ENCODE results near the gene PRAC2. TPM values are rescaled to one million over a fixed set of nuclear protein-coding genes. Genes with fewer than 3 reads are reported as not detected.

The PRAC2 gene
- polyA plus RNA-seq, 2 donors: 0.41 TPM; not detected in 1

GRCh38 chr17:48747445-48748363 is 24.7 kb downstream of the PRAC2 start:
- Histone ChIP-seq H3K9me3 (ENCODE audit: control insufficient read depth in 2 of 2, insufficient read depth in 1 of 2, low read depth in 1 of 2, low read length in 1 of 2) (peaks cover 0 to 5% of the 10 kb centered on the region in 2 donors), H3K27me3 (ENCODE audit: control insufficient read depth in 1 of 2, insufficient read depth in 2 of 2, low read length in 2 of 2) (peaks cover 13 to 56% of the 10 kb centered on the region in 2 donors), H3K27ac (ENCODE audit: low read depth in 2 of 2, low read length in 1 of 2) (no peak overlapping the region), H3K4me3 (ENCODE audit: low read depth in 1 of 2, low read length in 2 of 2) (no peak overlapping the region), H3K4me1 (ENCODE audit: control insufficient read depth in 2 of 2, insufficient read depth in 2 of 2, low read length in 1 of 2) (no peaks in the 10 kb centered on the region), H3K36me3 (ENCODE audit: control insufficient read depth in 2 of 2, insufficient read depth in 2 of 2, low read length in 1 of 2) (no peaks in the 10 kb centered on the region)
- WGBS, 2 donors: 12 to 15% methylated on average over 52 to 53 of the region's 53 CpGs

GRCh38 chr17:48748718-48749566 is 26.0 kb downstream of the PRAC2 start:
- peaks cover 0 to 7% of the 10 kb centered on the region in 2 donors for H3K9me3 ChIP-seq (ENCODE audit: control insufficient read depth in 2 of 2, insufficient read depth in 1 of 2, low read depth in 1 of 2, low read length in 1 of 2)
- H3K4me3 ChIP-seq (ENCODE audit: low read depth in 1 of 2, low read length in 2 of 2): no peak overlapping the region
- peaks cover 13 to 62% of the 10 kb centered on the region in 2 donors for H3K27me3 ChIP-seq (ENCODE audit: control insufficient read depth in 1 of 2, insufficient read depth in 2 of 2, low read length in 2 of 2)
- 31% methylated on average over 16 of the region's 16 CpGs for WGBS, 2 donors
- no peaks in the 10 kb centered on the region for H3K4me1 ChIP-seq (ENCODE audit: control insufficient read depth in 2 of 2, insufficient read depth in 2 of 2, low read length in 1 of 2)
- no peaks in the 10 kb centered on the region for H3K36me3 ChIP-seq (ENCODE audit: control insufficient read depth in 2 of 2, insufficient read depth in 2 of 2, low read length in 1 of 2)
- H3K27ac ChIP-seq (ENCODE audit: low read depth in 2 of 2, low read length in 1 of 2): no peak overlapping the region

GRCh38 chr17:48749621-48750553 is 26.9 kb downstream of the PRAC2 start:
- H3K27ac ChIP-seq (ENCODE audit: low read depth in 2 of 2, low read length in 1 of 2): no peak overlapping the region
- H3K27me3 ChIP-seq (ENCODE audit: control insufficient read depth in 1 of 2, insufficient read depth in 2 of 2, low read length in 2 of 2): peaks cover 7 to 66% of the 10 kb centered on the region in 2 donors
- peaks cover 0 to 8% of the 10 kb centered on the region in 2 donors for H3K9me3 ChIP-seq (ENCODE audit: control insufficient read depth in 2 of 2, insufficient read depth in 1 of 2, low read depth in 1 of 2, low read length in 1 of 2)
- H3K4me1 ChIP-seq (ENCODE audit: control insufficient read depth in 2 of 2, insufficient read depth in 2 of 2, low read length in 1 of 2): peaks cover 0 to 7% of the 10 kb centered on the region in 2 donors
- WGBS, 2 donors: 9 to 15% methylated on average over 32 of the region's 32 CpGs
- H3K36me3 ChIP-seq (ENCODE audit: control insufficient read depth in 2 of 2, insufficient read depth in 2 of 2, low read length in 1 of 2): no peaks in the 10 kb centered on the region
- H3K4me3 ChIP-seq (ENCODE audit: low read depth in 1 of 2, low read length in 2 of 2): no peak overlapping the region

GRCh38 chr17:48751172-48751571 is 28.2 kb downstream of the PRAC2 start:
- H3K27ac ChIP-seq (ENCODE audit: low read depth in 2 of 2, low read length in 1 of 2): no peak overlapping the region
- no peaks in the 10 kb centered on the region for H3K36me3 ChIP-seq (ENCODE audit: control insufficient read depth in 2 of 2, insufficient read depth in 2 of 2, low read length in 1 of 2)
- peaks cover 4 to 72% of the 10 kb centered on the region in 2 donors for H3K27me3 ChIP-seq (ENCODE audit: control insufficient read depth in 1 of 2, insufficient read depth in 2 of 2, low read length in 2 of 2)
- H3K4me1 ChIP-seq (ENCODE audit: control insufficient read depth in 2 of 2, insufficient read depth in 2 of 2, low read length in 1 of 2): peaks cover 0 to 7% of the 10 kb centered on the region in 2 donors
- WGBS, 2 donors: 2 to 5% methylated on average over 3 of the region's 3 CpGs
- no peak overlapping the region for H3K4me3 ChIP-seq (ENCODE audit: low read depth in 1 of 2, low read length in 2 of 2)
- peaks cover 0 to 8% of the 10 kb centered on the region in 2 donors for H3K9me3 ChIP-seq (ENCODE audit: control insufficient read depth in 2 of 2, insufficient read depth in 1 of 2, low read depth in 1 of 2, low read length in 1 of 2)

GRCh38 chr17:48751733-48752398 is 28.9 kb downstream of the PRAC2 start:
- H3K4me3 ChIP-seq (ENCODE audit: low read depth in 1 of 2, low read length in 2 of 2): no peak overlapping the region
- H3K9me3 ChIP-seq (ENCODE audit: control insufficient read depth in 2 of 2, insufficient read depth in 1 of 2, low read depth in 1 of 2, low read length in 1 of 2): peaks cover 0 to 8% of the 10 kb centered on the region in 2 donors
- H3K27ac ChIP-seq (ENCODE audit: low read depth in 2 of 2, low read length in 1 of 2): no peak overlapping the region
- peaks cover 0 to 7% of the 10 kb centered on the region in 2 donors for H3K4me1 ChIP-seq (ENCODE audit: control insufficient read depth in 2 of 2, insufficient read depth in 2 of 2, low read length in 1 of 2)
- H3K27me3 ChIP-seq (ENCODE audit: control insufficient read depth in 1 of 2, insufficient read depth in 2 of 2, low read length in 2 of 2): peaks cover 9 to 67% of the 10 kb centered on the region in 2 donors
- no peaks in the 10 kb centered on the region for H3K36me3 ChIP-seq (ENCODE audit: control insufficient read depth in 2 of 2, insufficient read depth in 2 of 2, low read length in 1 of 2)
- WGBS, 2 donors: 10% methylated on average over 13 of the region's 13 CpGs

- Histone ChIP-seq H3K27me3 (ENCODE audit: control insufficient read depth in 1 of 2, insufficient read depth in 2 of 2, low read length in 2 of 2) (peaks cover 10 to 65% of the 10 kb centered on the region in 2 donors), H3K27ac (ENCODE audit: low read depth in 2 of 2, low read length in 1 of 2) (no peak overlapping the region), H3K9me3 (ENCODE audit: control insufficient read depth in 2 of 2, insufficient read depth in 1 of 2, low read depth in 1 of 2, low read length in 1 of 2) (peaks cover 0 to 8% of the 10 kb centered on the region in 2 donors), H3K36me3 (ENCODE audit: control insufficient read depth in 2 of 2, insufficient read depth in 2 of 2, low read length in 1 of 2) (no peaks in the 10 kb centered on the region), H3K4me3 (ENCODE audit: low read depth in 1 of 2, low read length in 2 of 2) (no peak overlapping the region), H3K4me1 (ENCODE audit: control insufficient read depth in 2 of 2, insufficient read depth in 2 of 2, low read length in 1 of 2) (peaks cover 0 to 7% of the 10 kb centered on the region in 2 donors)
- WGBS, 2 donors: 5 to 7% methylated on average over 42 to 43 of the region's 43 CpGs
These were observed 29.7 kb downstream of the PRAC2 start for GRCh38 chr17:48752399-48753288.

GRCh38 chr17:48753794-48754499 is 31.0 kb downstream of the PRAC2 start:
- Histone ChIP-seq H3K4me3 (ENCODE audit: low read depth in 1 of 2, low read length in 2 of 2) (no peak overlapping the region), H3K4me1 (ENCODE audit: control insufficient read depth in 2 of 2, insufficient read depth in 2 of 2, low read length in 1 of 2) (peaks cover 0 to 7% of the 10 kb centered on the region in 2 donors), H3K27ac (ENCODE audit: low read depth in 2 of 2, low read length in 1 of 2) (no peak overlapping the region), H3K9me3 (ENCODE audit: control insufficient read depth in 2 of 2, insufficient read depth in 1 of 2, low read depth in 1 of 2, low read length in 1 of 2) (peaks cover 0 to 8% of the 10 kb centered on the region in 2 donors), H3K36me3 (ENCODE audit: control insufficient read depth in 2 of 2, insufficient read depth in 2 of 2, low read length in 1 of 2) (no peaks in the 10 kb centered on the region), H3K27me3 (ENCODE audit: control insufficient read depth in 1 of 2, insufficient read depth in 2 of 2, low read length in 2 of 2) (peaks cover 10 to 62% of the 10 kb centered on the region in 2 donors)
- WGBS, 2 donors: 16 to 20% methylated on average over 22 of the region's 22 CpGs
